ENCODE results near the gene TCF19. TPM values are rescaled to one million over a fixed set of nuclear protein-coding genes. Genes with fewer than 3 reads are reported as not detected.

The TCF19 gene
- total RNA-seq, 1 experiment from 2014 or later = 15.0 TPM

DNA sequence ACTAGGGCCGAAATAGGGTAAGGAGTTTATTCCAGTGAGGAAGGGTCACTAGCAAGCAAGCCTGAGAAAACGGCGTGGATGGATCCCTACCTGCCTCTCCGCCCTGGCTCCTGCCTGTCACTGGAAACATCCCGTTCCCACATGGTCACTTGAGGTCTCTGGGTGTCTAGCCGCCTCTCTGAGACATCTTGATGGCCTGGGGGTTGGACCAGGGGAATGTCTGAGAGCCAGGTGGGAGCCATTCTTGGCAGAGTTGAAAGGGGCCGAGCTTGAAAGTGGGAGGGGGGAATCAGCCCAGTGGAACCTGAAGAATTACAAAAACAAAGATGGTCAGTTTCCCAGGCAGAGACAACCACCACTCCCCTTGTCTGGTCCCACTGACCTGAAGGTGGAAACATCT lies 1.7 kb upstream of the TCF19 start:
- Mint-ChIP-seq H3K4me3 (peak overlapping the region; percentile 92; a peak in 3 of 5 replicates), H3K36me3 (ENCODE audit: insufficient read depth in 1 of 3, low read depth in 3 of 3) (peaks cover 19 to 53% (median 42%) of the 10 kb centered on the region in 3 experiments), H3K4me1 (peaks cover 30 to 31% of the 10 kb centered on the region in 2 experiments), H3K9me3 (no peaks in the 10 kb centered on the region), H3K27me3 (ENCODE audit: low read depth) (peaks cover 2% of the 10 kb centered on the region; the same call in 1 of the 2 replicates), H3K27ac (no peak overlapping the region)
- Histone ChIP-seq H3K23ac (ENCODE audit: insufficient read length, low read depth, low read length) (no peak overlapping the region), H2BK120ac (ENCODE audit: low read depth, low read length, poor library complexity, severe bottlenecking) (no peak overlapping the region), H3K4me1 (ENCODE audit: insufficient read depth, low read length) (peaks cover 11% of the 10 kb centered on the region; the same call in 1 of the 2 replicates), H3K27ac (ENCODE audit: insufficient read length, low read depth, low read length) (no peak overlapping the region), H3K79me1 (ENCODE audit: insufficient read depth, low read depth, low read length, poor library complexity, severe bottlenecking) (no peaks in the 10 kb centered on the region), H3T11ph (ENCODE audit: low read length) (no peak overlapping the region), H2BK20ac (ENCODE audit: low read depth, low read length, poor library complexity, severe bottlenecking) (no peak overlapping the region), H3K14ac (ENCODE audit: insufficient read depth, low read length) (no peak overlapping the region), H3K4ac (ENCODE audit: low read depth, low read length) (no peak overlapping the region), H4K5ac (ENCODE audit: insufficient read length, low read depth, low read length) (no peak overlapping the region), H3K79me2 (ENCODE audit: insufficient read depth, low read length) (no peaks in the 10 kb centered on the region), H2AFZ (ENCODE audit: low read length) (no peak overlapping the region), H3K27me3 (ENCODE audit: insufficient read depth, low read length) (no peaks in the 10 kb centered on the region), H3K18ac (ENCODE audit: insufficient read length, low read depth, low read length) (no peak overlapping the region), H4K20me1 (ENCODE audit: control insufficient read depth, insufficient read depth, insufficient read length) (no peaks in the 10 kb centered on the region), H2BK12ac (ENCODE audit: insufficient read length, low read depth, low read length) (no peak overlapping the region), H2BK15ac (ENCODE audit: low read depth, low read length) (no peak overlapping the region), H3K56ac (ENCODE audit: insufficient read length, low read depth, low read length) (no peak overlapping the region), H4K91ac (ENCODE audit: insufficient read length, low read depth, low read length) (no peak overlapping the region), H3K9me3 (ENCODE audit: control insufficient read depth, low read depth, low read length) (no peaks in the 10 kb centered on the region), H3K9ac (ENCODE audit: extremely low read depth, insufficient read length, low read length) (no peak overlapping the region), H4K8ac (replicated peaks; ENCODE audit: insufficient read length, low read depth, low read length) (no peak overlapping the region), H2AK5ac (ENCODE audit: insufficient read length, low read length) (no peak overlapping the region), H3K23me2 (ENCODE audit: insufficient read length, low read depth, low read length, poor library complexity, severe bottlenecking) (peaks cover 14% of the 10 kb centered on the region), H3K4me2 (ENCODE audit: insufficient read depth, insufficient read length, low read length) (no peak overlapping the region), H2BK5ac (ENCODE audit: insufficient read length, low read length) (no peak overlapping the region)
- no CpG with 5 or more reads among the region's 7 CpGs for WGBS (ENCODE audit: extremely low coverage, insufficient read length, low lambda C conversion rate)
- TF ChIP-seq, protein P1, sequence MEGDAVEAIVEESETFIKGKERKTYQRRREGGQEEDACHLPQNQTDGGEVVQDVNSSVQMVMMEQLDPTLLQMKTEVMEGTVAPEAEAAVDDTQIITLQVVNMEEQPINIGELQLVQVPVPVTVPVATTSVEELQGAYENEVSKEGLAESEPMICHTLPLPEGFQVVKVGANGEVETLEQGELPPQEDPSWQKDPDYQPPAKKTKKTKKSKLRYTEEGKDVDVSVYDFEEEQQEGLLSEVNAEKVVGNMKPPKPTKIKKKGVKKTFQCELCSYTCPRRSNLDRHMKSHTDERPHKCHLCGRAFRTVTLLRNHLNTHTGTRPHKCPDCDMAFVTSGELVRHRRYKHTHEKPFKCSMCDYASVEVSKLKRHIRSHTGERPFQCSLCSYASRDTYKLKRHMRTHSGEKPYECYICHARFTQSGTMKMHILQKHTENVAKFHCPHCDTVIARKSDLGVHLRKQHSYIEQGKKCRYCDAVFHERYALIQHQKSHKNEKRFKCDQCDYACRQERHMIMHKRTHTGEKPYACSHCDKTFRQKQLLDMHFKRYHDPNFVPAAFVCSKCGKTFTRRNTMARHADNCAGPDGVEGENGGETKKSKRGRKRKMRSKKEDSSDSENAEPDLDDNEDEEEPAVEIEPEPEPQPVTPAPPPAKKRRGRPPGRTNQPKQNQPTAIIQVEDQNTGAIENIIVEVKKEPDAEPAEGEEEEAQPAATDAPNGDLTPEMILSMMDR (conservative IDR thresholded peaks at IDR 0.05) = no peak
- DNase-seq = no peak

Data from H9 (cell line).